Measurements from ENCODE around the gene ADAMTSL3.

The ADAMTSL3 gene

DNA sequence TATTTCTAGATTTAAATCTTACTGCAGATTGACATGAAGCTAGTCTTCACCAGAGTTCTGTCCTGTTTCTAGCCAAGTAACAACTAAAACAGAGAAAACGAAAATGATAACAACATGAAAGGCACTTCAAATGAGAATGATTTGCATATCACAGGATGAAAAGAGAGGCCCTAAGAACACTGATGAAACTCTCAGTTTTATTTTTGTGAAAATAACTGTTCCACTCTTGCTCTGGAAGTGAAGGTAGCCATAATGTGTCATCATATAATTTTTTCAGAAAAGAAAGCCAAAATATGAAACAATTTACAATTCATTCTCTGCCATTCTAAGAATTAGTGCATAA lies 274.4 kb downstream of the ADAMTSL3 start:
- Histone ChIP-seq H3K9ac (ENCODE audit: low read length) (no peak overlapping the region), H3K27me3 (ENCODE audit: low read length) (no peaks in the 10 kb centered on the region), H2AFZ (ENCODE audit: low read depth, low read length, severe bottlenecking) (no peak overlapping the region), H3K9me2 (replicated peaks; ENCODE audit: insufficient read depth, low read length) (no peaks in the 10 kb centered on the region), H3F3A (ENCODE audit: insufficient read depth) (no peaks in the 10 kb centered on the region), H3K4me3 (ENCODE audit: insufficient read depth, low read length, poor library complexity, severe bottlenecking) (no peak overlapping the region), H3K9me3 (ENCODE audit: insufficient read depth, low read length) (no peaks in the 10 kb centered on the region), H3K27ac (ENCODE audit: low read depth, low read length) (no peak overlapping the region), H4K20me1 (ENCODE audit: low read depth, low read length) (no peaks in the 10 kb centered on the region), H3K4me2 (ENCODE audit: low read depth, low read length, poor library complexity, severe bottlenecking) (peak overlapping the region; percentile 30), H3K36me3 (ENCODE audit: low read length) (no peaks in the 10 kb centered on the region), H3K79me2 (ENCODE audit: insufficient read depth, low read length) (no peaks in the 10 kb centered on the region)
- TF ChIP-seq, protein P1, sequence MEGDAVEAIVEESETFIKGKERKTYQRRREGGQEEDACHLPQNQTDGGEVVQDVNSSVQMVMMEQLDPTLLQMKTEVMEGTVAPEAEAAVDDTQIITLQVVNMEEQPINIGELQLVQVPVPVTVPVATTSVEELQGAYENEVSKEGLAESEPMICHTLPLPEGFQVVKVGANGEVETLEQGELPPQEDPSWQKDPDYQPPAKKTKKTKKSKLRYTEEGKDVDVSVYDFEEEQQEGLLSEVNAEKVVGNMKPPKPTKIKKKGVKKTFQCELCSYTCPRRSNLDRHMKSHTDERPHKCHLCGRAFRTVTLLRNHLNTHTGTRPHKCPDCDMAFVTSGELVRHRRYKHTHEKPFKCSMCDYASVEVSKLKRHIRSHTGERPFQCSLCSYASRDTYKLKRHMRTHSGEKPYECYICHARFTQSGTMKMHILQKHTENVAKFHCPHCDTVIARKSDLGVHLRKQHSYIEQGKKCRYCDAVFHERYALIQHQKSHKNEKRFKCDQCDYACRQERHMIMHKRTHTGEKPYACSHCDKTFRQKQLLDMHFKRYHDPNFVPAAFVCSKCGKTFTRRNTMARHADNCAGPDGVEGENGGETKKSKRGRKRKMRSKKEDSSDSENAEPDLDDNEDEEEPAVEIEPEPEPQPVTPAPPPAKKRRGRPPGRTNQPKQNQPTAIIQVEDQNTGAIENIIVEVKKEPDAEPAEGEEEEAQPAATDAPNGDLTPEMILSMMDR (IDR thresholded peaks at IDR 0.05; ENCODE audit: insufficient read depth, low read length, poor library complexity, severe bottlenecking): no peak
- no peak for TF ChIP-seq EZH2phosphoT487 (conservative IDR thresholded peaks at IDR 0.05; ENCODE audit: low read length)

DNA sequence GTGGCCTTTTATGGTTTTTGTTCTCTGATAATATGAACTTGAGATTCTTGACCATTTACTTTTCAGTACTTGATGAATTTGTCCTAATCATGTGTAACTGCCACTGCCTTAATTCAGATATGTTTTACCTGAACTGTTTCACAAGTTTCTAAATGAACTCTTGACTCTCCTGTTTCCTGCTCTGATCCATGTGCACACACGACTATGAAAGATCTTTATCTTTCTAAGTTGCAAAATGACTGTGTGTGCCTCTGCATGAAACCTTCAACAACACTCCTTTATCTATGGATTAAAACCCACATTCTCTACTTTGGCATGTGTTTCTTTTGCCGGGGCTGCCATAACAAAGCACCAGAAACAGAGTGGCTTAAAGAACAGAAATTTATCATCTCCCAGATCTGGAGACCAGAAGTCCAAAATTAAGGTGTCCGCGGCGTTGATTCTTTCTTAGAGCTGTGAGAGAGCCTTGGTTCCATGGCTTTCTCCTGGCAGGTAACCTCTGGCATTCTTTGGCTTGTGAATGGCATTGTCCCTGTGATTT lies 275.0 kb downstream of the ADAMTSL3 start:
- no peaks in the 10 kb centered on the region for H3K36me3 ChIP-seq (ENCODE audit: low read length)
- no peak for TF ChIP-seq EZH2phosphoT487 (conservative IDR thresholded peaks at IDR 0.05; ENCODE audit: low read length)
- TF ChIP-seq, protein P1 (IDR thresholded peaks at IDR 0.05; ENCODE audit: insufficient read depth, low read length, poor library complexity, severe bottlenecking): no peak
- no peak overlapping the region for H3K27ac ChIP-seq (ENCODE audit: low read depth, low read length)
- no peaks in the 10 kb centered on the region for H3F3A ChIP-seq (ENCODE audit: insufficient read depth)
- no peaks in the 10 kb centered on the region for H4K20me1 ChIP-seq (ENCODE audit: low read depth, low read length)
- H3K79me2 ChIP-seq (ENCODE audit: insufficient read depth, low read length): no peaks in the 10 kb centered on the region
- H3K27me3 ChIP-seq (ENCODE audit: low read length): no peaks in the 10 kb centered on the region
- H3K9me3 ChIP-seq (ENCODE audit: insufficient read depth, low read length): peaks cover 4% of the 10 kb centered on the region; the same call in 1 of the 2 replicates
- H2AFZ ChIP-seq (ENCODE audit: low read depth, low read length, severe bottlenecking): no peak overlapping the region
- no peaks in the 10 kb centered on the region for H3K9me2 ChIP-seq (replicated peaks; ENCODE audit: insufficient read depth, low read length)
- no peak overlapping the region for H3K4me3 ChIP-seq (ENCODE audit: insufficient read depth, low read length, poor library complexity, severe bottlenecking)
- H3K4me2 ChIP-seq (ENCODE audit: low read depth, low read length, poor library complexity, severe bottlenecking): peak overlapping the region; percentile 30
- H3K9ac ChIP-seq (ENCODE audit: low read length): no peak overlapping the region

DNA sequence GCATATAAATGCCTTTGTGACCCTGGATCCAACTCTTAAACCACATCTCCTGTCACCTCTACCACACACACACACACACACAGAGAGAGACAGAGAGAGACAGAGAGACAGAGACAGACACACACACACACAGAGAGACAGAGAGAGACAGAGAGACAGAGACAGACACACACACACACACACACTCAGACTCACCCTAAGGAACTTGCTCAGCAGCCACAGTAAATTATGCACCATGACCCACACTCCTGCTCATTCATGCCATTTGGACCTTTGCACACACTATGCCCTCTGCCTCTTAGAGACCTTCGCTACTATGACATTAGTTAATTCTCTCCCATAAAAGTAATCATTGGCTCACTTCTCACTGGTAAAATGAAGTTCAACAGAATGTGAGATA lies 275.7 kb downstream of the ADAMTSL3 start:
- Histone ChIP-seq H4K20me1 (ENCODE audit: low read depth, low read length) (no peaks in the 10 kb centered on the region), H3K9me2 (replicated peaks; ENCODE audit: insufficient read depth, low read length) (no peaks in the 10 kb centered on the region), H3K9me3 (ENCODE audit: insufficient read depth, low read length) (peaks cover 9% of the 10 kb centered on the region; the same call in 1 of the 2 replicates), H3K79me2 (ENCODE audit: insufficient read depth, low read length) (no peaks in the 10 kb centered on the region), H3K27me3 (ENCODE audit: low read length) (no peaks in the 10 kb centered on the region), H3K9ac (ENCODE audit: low read length) (no peak overlapping the region), H3K4me2 (ENCODE audit: low read depth, low read length, poor library complexity, severe bottlenecking) (no peak overlapping the region), H3K27ac (ENCODE audit: low read depth, low read length) (no peak overlapping the region), H2AFZ (ENCODE audit: low read depth, low read length, severe bottlenecking) (no peak overlapping the region), H3F3A (ENCODE audit: insufficient read depth) (no peaks in the 10 kb centered on the region), H3K36me3 (ENCODE audit: low read length) (no peaks in the 10 kb centered on the region), H3K4me3 (ENCODE audit: insufficient read depth, low read length, poor library complexity, severe bottlenecking) (no peak overlapping the region)
- TF ChIP-seq, protein P1 (IDR thresholded peaks at IDR 0.05; ENCODE audit: insufficient read depth, low read length, poor library complexity, severe bottlenecking): no peak
- no peak for TF ChIP-seq EZH2phosphoT487 (conservative IDR thresholded peaks at IDR 0.05; ENCODE audit: low read length)

Measured in SU-DHL-6 (cell line).